ENCODE results near the gene FHL3.

The FHL3 gene, protein sequence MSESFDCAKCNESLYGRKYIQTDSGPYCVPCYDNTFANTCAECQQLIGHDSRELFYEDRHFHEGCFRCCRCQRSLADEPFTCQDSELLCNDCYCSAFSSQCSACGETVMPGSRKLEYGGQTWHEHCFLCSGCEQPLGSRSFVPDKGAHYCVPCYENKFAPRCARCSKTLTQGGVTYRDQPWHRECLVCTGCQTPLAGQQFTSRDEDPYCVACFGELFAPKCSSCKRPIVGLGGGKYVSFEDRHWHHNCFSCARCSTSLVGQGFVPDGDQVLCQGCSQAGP

DNA sequence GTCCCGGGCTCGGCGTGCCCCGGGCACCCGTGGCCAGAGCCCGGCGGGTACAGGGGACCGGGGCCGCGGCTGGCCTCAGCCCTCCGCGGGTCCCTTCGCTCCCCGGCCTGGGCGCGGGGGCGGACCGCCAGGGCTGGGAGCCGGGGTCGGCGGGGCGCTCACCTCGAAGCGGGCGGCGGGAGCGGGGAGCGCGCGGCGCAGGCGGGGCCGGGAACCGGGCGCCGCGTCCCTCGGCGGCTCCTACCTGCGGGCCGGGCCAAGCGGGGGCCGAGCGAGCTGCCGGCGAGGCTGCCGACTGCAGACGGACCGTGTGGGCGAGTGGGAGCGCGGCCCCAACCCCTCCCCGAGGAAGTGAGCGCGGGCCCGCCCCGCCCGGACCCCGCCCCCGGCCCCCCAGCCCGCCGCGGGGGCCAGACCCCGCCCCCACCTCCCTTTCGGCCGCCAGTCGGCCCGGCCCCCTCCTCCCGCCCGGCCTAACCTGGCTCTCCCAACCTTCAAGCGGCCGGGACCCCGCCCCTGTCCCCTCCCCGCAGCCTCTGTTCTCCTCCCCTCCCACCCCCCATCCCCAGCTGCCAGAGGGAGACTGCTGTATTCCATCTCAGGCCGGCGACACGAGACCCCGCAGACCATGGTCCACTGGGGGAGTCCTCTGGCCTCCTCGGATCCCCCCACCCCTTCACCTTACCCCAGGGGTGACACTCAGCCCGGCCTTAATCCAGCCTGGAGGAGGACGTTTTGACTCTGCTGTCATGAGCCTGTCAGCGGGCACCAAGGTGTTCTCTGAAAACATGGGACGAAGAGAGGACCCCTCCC is at the start of gene FHL3:
Gene FHL3, minus strand, starts transcription at position 320 of the 813 bp plus-strand sequence. CDS start 6,102 bp downstream, outside the sequence.
- peak; percentile 51 for DNase-seq (ENCODE audit: low spot score)

DNA sequence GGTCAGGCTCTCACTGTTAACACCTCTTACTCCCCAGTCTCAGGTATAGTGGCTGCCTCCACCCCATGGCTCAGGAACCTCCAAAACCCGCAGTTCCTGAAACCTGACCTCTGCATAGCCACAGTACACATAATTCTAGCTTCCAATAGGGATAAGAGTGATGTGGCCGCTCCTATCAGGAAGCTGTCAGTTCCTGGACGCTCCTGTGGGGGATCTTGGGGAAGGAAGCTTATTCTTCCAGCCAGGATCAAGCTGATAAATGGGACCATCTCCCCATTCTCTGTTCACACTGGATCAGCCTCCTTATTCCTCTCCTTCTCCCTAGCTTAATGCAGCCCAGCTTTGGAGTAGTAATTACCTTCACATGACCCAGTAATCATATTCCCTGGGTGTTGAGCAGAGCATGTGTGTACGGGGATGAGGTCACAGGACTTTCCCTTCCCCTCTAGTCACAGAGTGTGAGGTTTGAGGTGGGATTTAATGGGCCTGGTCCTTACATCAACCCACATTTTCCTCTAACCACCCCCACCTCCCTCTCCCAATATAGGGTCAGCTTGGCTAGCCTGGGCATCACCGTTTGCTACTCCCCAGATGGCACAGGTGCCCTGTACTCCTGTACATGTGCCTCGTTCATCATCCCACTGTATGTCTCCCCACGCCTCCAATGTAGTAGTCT is 48.2 kb upstream of the FHL3 start:
- DNase-seq (ENCODE audit: low spot score) = no peak

DNA sequence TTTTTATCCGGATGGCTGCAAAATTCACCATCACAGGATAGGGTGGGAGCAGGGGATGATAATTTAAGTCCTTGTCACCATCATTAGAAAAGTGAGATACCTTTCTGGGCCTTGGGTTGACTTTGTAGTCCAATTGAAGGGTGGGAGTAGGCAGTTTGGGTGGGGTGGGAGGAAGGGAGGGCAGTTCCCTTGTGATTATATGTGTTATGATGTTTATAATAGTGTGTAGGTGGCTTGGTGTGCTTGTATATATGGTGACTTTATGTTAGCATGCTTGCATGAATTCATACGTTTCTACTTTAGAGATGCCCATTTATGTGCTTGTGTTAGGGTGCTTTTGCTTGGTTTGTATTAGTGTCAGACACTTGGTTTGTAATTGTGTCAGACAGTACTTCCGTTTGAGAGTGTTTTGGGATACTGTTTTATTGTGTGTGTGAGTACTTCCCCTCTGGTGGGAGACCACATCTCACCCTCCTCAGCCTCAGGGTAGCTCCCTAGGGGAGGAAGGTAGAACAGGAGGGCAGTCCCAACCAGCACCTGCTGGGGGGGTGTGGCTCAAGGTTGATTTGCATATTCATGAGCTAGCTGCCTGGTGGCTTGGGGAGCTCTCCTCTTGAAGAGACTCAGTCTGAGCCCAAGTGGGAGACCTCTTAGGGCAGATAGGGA is 47.6 kb upstream of the FHL3 start:
- peak; percentile 82 for DNase-seq (ENCODE audit: low spot score)

DNA sequence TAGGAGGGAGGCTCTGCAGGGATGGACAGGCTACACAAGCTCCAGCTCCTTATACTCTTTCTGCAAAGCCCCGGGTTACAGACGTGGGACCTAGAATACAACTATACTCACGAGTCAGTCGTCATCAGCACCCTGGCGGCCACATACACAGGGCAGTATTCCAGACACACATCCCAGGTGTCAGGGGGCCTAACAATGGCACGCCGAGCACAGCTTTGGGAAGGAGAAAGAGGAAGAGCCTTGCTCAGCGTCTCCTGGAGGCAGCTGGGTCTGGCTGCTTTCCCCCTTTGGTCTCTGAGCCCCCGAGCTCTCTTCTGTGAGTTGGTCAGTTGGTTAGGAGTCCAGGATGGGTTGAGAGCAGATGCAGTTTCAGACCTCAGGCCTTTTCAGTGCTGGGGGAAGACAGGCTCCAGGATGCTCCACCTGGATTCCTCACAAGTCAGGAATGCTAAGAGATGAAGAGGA is 45.8 kb upstream of the FHL3 start:
- DNase-seq (ENCODE audit: low spot score) = no peak

DNA sequence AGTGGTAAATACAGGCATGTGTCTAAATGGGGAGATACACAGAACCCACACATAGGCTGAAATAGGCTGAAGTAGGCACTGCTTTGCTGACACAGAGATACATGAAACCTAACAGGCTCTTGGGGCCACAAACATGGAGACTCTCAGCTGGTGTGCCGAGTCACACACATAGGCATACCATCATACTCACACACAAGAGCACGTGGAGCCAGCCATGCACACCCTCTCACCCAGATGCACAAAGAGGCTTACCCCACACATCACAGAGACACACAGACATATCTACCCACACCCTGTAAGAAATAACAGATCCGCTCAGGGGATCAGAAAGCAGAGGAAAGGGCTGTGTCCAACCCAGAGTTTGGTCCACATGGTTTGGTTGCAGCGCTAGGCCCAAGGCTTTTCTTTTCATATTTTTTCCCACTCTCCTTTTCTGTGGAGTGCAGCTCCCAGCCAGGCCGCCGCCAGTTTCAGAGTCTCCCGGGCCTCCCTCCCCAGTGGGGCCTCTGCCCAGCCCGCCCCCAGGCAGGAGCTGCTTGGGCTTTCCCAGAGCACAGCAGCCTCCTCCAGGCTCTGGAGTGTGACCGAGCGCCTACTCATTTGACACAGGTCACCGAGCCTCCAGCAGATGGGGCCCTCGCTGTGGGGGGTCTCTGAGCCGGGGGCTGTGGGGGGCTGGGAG is 45.2 kb upstream of the FHL3 start:
- no peak for DNase-seq (ENCODE audit: low spot score)

DNA sequence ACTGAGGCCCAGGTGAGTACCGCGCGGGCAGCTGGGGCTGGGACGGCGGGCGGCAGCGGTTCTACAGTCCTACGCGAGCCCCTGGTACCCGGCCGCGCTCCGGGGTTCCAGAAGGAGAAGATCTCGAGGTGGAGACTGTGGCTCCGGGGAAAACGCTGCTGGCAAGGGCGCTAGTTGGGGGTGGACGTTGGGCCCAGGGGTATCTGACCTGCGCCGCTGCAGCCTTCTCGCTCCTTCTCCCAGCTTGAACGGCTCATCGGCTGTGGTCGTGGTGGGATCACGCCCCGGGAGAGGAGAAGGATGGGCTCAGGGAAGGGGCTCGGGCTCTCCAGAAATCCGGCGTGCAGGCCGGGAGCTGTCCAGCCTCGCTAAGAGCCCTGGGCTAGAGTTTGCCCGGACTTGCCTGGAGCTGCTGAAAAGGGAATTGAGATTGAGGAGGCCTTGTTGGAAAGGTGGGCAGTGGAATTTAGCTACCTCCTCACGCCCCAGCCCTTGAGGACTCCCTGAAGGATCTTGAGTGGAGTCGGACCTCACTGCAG is 42.4 kb upstream of the FHL3 start:
- no peak for DNase-seq (ENCODE audit: low spot score)

DNA sequence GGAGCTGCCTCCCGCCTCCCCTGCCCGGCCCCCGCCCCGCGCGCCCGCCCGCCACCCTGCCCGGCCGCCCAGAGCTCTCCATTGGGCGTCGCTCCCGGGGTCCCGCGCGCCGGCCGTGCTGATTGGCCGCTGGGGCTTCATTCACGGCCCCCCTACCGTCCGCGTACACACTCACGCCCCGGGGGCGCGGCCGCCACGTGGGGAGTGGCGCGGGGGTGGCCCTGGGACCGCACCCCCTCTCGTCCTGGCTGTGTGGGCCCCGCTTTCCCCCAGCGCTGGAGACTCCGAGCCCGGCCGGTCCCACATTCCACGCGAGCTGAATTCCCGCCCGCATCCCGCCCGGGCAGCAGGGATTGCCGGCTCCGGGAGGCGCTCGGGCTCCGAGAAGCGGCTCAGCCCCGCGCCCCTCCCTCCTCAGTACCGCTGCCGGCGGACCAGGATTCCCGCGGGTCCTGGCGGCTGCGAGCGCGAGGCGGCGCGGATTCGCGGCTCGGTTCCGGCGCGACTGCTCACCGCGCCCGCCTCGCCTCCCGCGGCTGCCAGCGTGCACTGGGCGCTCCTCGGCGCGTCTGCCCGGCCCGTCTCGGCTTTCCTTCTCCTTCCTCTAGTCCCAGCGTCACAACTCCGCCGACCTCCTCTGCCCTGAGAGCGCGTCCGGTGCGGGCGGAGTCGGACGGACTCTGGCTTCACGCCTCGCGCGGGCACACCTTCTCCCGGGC is 41.7 kb upstream of the FHL3 start:
- DNase-seq (ENCODE audit: low spot score) = peak; percentile 78

DNA sequence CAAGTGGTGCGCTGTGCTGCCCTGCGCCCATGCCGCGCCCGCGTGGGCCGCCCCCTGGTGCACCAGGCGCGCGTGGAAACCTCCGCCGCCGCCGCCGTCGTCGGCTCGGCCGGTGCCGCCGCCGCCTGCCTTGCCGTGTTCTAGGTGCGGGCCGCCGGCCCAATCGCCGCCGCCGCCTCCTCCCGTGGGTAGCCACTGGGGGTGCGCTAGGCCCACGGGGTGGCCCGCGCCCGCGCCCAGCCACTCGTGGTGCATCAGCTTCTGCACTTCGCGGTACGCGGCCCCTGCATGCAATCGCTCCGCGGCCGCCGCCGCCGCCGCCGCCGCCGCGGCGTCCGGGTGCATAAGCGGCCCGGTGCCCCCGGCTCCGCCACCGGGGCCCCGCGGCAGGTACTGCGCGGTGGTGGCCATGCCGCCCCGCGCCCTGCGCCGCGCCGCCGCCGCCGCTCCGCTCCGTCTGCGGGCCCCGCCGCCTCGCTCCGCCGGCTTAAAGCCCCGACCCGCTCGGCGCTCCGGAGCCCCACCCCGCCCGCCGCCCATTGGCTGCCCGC is 41.1 kb upstream of the FHL3 start, which contains the start of gene POU3F1:
Gene POU3F1, minus strand, starts transcription at position 461 of the 551 bp plus-strand sequence. Its CDS starts 50 bp downstream, at position 411.
- DNase-seq (ENCODE audit: low spot score) = no peak

DNA sequence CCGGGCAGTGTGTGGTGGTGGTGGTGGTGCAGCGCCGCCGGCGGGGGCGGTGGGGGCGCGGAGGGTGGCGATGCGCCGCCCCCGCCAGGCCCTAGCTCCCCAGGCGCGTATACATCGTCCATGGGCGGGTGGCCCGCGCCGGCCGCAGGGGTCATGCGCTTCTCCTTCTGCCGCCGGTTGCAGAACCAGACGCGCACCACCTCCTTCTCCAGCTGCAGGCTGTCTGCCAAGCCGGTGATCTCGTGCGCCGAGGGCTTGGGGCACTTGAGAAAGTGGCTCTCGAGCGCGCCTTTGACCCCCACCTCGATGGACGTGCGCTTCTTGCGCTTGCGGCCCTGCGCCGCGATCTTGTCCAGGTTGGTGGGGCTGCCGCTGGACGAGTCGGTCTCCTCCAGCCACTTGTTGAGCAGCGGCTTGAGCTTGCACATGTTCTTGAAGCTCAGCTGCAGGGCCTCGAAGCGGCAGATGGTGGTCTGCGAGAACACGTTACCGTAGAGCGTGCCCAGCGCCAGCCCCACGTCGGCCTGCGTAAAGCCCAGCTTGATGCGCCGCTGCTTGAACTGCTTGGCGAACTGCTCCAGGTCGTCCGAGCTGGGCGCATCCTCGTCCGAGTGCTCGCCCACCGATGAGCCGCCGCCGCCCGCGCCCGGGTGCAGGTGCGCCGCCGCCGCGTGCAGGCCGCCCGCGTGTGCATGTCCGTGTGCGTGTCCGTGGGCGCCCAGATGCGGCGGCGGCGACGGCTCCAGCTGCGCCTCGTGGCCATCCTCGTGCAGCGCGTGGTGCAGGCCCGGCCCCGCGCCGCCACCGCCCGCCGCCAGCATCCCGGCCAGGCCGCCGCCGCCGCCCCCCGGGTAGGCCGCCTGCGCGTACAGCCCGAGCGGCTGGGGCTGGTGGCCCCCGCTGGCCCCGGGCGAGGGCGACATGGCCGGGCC is 40.4 kb upstream of the FHL3 start:
- no peak for DNase-seq (ENCODE audit: low spot score)

DNA sequence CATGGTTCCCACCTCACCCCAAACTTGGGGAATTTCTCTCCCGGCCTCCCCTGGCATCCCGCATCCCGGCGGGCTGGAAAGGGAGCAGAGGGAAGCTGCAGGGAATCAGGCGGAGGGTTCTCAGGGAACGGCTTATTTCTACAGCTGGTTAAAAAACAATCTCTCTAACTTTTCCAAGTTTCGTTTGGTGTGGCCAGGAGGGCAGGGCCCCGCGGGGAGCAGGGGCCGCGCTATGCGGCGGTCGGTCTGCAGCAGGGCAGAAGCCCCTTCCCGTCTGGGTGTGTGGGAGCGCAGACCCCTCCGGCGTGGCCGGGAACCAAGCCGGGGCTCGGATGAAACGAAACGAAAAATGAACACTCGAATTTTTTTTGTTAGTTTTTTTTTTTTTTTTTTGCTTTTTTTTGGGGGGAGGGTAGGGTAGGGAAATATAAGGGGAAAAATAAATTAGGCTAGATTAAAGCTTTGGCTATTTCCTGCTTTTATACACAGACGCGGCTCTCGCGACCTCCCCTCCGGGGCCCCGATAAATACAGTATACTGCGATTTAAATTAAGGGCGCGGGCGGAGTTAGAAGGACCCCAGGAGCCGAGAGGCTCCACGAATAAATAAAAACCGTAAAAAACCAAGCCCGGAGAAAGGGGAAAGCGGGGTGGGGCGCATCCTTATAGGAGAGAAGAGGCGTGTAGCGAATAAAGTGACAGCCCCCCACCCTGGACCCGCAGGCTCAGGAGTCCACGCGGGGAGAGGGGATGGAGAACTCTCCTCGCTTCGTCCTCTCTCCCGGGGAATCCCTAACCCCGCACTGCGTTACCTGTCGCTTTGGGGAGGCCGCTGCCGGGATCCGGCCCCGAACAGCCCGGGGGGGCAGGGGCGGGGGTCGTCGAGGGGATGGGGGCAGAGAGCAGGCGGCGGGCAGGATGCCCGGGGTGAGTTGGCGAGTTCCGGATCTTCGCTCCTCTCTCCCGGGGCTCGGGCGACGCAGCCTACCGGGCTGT is 39.2 kb upstream of the FHL3 start:
- DNase-seq (ENCODE audit: low spot score) = no peak

DNA sequence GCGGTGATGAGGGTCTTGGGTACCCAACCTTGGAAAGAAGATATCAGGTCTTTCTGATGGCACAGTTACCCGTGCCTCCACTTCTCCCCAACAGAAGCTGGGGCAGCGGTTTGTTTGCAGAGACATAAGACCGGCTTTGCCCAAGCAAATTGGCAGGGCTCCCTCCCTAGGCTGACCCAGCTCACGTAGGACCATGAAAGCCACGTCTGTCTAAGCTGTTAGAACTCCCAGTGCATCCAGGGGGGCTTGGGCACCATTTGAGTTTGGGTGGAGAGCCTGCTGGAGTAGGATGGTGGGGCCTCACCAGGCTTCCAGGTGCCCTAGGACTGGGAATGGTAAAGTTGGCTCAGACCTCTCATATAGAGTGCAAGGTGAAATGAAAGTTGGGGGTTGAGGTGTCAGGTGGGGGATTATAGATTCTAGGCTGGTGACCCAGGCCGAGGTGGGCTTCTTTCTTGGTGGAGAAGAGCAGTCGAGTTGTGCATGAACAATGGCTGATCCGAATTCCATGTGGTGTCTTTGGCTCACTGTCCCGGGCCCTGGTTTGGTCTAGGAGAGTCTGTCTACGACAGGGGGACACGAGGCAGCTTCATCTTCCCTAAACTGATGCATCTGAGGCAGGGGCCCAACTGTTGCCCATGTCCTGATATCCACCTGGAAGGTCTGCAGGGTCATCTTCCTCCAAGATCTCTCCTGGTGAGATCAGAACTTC is 37.9 kb upstream of the FHL3 start:
- no peak for DNase-seq (ENCODE audit: low spot score)

DNA sequence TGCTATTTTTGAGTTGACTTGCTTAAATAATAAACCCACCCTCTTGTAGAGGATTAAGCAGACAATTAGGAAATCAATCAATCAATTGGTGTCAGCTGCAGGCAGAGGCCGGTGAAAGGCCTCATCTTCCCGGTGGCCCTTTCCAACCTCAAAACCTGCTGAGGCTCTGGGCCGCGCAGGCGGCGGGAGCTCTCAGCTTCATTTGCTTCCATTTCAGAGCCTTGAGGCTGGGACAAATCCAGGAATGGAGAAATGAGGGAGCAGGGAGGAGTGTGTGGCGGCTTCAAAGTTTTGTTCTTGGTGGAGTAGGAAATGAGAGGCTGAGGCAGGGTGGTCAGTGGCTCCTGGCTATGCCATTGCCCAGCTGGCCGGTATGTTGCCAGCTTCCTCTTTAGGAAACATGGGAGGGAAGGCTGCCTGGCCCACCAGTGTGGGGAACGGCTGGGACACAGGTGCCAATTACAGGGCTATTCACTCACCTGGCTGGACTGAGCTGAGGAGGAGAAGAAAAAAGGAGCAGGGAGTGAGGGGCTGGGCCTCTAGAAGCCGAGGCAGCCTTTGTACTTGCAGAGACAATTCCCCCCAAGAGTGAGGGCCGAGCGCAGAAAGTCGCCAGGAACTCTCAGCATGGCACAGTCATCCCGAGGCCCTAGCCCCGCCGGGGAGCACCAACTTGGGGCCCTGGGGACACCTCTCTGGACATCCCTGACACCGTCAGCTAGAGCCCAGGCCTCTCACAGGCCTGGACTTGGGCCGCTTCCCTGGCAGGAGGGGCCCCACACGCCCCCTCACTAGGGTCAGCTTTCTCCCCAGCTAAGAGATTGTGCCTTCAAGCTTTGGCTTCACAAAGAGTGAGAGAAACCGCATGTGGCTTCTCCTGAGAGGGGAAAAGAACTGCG is 36.9 kb upstream of the FHL3 start:
- DNase-seq (ENCODE audit: low spot score) = no peak

DNA sequence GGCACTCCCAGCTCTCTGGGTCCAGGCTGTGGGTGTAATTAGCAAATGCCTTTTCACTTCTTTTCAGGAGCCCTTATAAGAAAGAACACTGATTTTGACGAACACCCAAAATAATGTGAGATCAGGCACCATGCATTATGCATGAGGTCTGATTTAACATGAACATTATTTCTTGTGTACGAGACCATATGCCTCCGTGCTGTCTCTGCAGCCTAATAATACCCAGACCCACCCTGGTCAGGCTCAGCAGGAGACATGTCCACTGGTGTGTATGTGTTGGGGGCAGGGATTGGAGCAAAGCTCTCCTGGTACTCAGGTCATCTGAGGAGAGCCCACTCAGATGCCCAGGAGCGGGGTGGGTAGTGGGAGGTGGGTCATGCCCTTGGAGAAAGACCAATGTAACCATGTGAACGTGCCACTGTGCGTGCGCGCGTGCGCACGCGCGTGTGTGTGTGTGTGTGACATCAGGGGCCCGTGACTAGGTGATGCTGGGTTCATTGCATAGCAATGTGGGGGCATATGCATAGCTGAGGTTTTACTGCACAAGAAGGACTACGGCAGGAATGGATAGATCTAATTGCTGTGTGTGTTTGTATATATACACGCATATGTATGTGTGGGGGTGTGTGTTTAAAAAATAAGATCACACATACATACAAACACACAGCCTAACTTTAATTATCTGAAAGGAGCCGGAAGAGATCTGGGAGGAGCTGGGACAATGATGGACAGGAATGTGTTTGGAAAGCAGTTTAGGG is 34.2 kb upstream of the FHL3 start:
- no peak for DNase-seq (ENCODE audit: low spot score)

DNA sequence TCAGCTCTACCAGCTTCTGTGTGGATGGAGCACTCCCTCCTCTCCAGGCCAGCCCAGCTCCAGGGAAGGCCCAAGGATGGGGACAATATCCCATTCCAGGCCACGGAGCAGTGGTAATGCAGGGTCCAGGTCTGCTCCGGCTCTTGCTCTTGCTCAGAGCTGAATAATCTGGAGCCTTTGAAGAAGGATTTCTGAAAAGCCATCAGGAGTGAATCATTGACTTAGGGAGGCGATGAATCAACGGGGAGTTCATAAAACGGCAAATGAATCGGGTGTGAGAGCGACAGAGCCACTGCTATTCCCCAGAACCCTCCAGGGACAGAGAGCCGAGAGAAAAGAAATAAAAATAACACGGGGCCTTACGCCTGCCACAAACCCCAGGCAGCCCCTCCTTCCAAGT is 33.5 kb upstream of the FHL3 start:
- DNase-seq (ENCODE audit: low spot score) = no peak

DNA sequence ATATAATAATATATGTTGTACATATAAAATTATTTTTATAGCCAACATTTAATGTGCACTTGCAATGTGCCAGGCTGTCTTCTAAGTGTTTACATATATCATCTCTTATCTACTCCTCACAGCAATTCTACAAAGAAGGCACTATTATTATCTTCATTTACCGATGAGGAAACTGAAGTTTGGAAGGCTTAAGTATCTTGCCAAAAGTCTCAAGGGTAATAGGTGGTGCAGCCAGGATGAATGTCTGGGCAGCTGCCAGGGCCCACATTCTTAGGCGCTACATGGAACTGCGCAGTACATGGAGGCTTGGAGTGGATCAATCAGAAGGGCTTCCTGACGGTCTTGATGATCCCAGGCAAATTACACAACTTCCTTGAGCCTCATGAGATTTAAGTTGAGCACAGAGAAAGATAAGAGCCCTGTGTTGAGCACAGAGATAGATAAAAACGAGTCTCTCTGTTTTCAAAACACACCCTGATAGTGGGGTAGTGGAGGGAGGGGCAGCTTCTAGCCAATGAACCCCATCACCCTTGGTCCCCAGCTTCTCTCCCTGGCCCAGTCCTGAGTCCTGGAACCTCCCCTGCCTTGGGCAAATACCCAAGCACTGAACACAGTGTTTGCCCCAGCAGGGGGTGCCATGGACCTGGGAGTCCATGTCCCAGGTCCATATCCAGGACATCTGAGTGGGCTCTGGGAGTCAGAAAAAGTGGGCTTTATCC is 32.1 kb upstream of the FHL3 start:
- peak; percentile 42 for DNase-seq (ENCODE audit: low spot score)
